ENCODE results near the gene RAB15.

RAB15 gene

GRCh38 chr14:64910847-64911495 is 61.2 kb downstream of the RAB15 start:
- no peak for DNase-seq

- DNase-seq, result no peak
Observed at GRCh38 chr14:64906022-64906421, 66.1 kb downstream of the RAB15 start.

- no peak for DNase-seq
Observed at GRCh38 chr14:64899958-64900357, 72.2 kb downstream of the RAB15 start.
